Activated CD4-positive, alpha-beta memory T cell treated with anti-CD3 and anti-CD28 coated beads, Interleukin-2, amount 10 ng/mL, durations not matched to agents 7 days and 5 days (primary cell): ENCODE measurements around the gene PEX10. TPM values are rescaled to one million over a fixed set of nuclear protein-coding genes. Genes with fewer than 3 reads are reported as not detected.

Experiments
- CTCF ChIA-PET: fragments of 350-600 bp; sonication (Branson Sonifier 250); formaldehyde crosslinking; loops from one replicate; lab custom pipeline; 2021; ENCODE audit warnings: antibody characterized with exemption, inconsistent platforms; lab: Charles Lee
- POLR2A ChIA-PET: fragments of 350-600 bp; sonication (Branson Sonifier 250); formaldehyde crosslinking; loops from one replicate; lab custom pipeline; 2021; ENCODE audit warnings: antibody characterized with exemption; lab: Charles Lee
- DNase-seq: peaks from one replicate; pipeline ENCODE4 v3.0.0-alpha.2; 2020
- H3K27ac Mint-ChIP-seq: one replicate; pipeline ENCODE4 v1.8.0; 2021; ENCODE audit warnings: mild to moderate bottlenecking, mixed read lengths
- H3K27me3 Mint-ChIP-seq: one replicate; pipeline ENCODE4 v1.8.0; 2021; ENCODE audit warnings: mixed read lengths
- H3K36me3 Mint-ChIP-seq: one replicate; pipeline ENCODE4 v1.8.0; 2021; ENCODE audit warnings: low read depth, mixed read lengths
- H3K4me1 Mint-ChIP-seq: one replicate; pipeline ENCODE4 v1.8.0; 2021; ENCODE audit warnings: mixed read lengths
- H3K4me3 Mint-ChIP-seq: one replicate; pipeline ENCODE4 v1.8.0; 2021; ENCODE audit warnings: mild to moderate bottlenecking, mixed read lengths
- H3K9me3 Mint-ChIP-seq: one replicate; pipeline ENCODE4 v1.8.0; 2021; ENCODE audit warnings: mixed read lengths
- total RNA-seq, 2 experiments: library from RNA; stranded (reverse); gene quantifications; one replicate each; pipeline ENCODE4 v1.2.3, GENCODE V29; 2021

PEX10 gene
- total RNA-seq, 2 experiments from 2014 or later = 6.8 to 9.5 TPM

- CTCF ChIA-PET = no interaction called here
These were observed 26.3 kb upstream of the PEX10 start for GRCh38 chr1:2438641-2439040.

GRCh38 chr1:2438038-2438437 lies 25.7 kb upstream of the PEX10 start:
- Mint-ChIP-seq H3K9me3 (no peaks in the 10 kb centered on the region), H3K4me1 (no peaks in the 10 kb centered on the region), H3K4me3 (no peak overlapping the region), H3K27me3 (peaks cover 4% of the 10 kb centered on the region), H3K27ac (no peak overlapping the region), H3K36me3 (no peaks in the 10 kb centered on the region)
- POLR2A ChIA-PET = no interaction called here
- DNase-seq = no peak
- CTCF ChIA-PET = no interaction called here

More at GRCh38 chr1:2438641-2439040, 26.3 kb upstream of the PEX10 start:
- Mint-ChIP-seq H3K27ac (no peak overlapping the region), H3K36me3 (no peaks in the 10 kb centered on the region), H3K9me3 (no peaks in the 10 kb centered on the region), H3K4me1 (no peaks in the 10 kb centered on the region), H3K4me3 (no peak overlapping the region), H3K27me3 (peaks cover 4% of the 10 kb centered on the region)
- POLR2A ChIA-PET = no interaction called here
- DNase-seq = no peak

- ChIA-PET CTCF (no interaction called here), POLR2A (no interaction called here)
- H3K27ac Mint-ChIP-seq = no peak overlapping the region
- no peaks in the 10 kb centered on the region for H3K9me3 Mint-ChIP-seq
- H3K36me3 Mint-ChIP-seq = no peaks in the 10 kb centered on the region
- no peaks in the 10 kb centered on the region for H3K4me1 Mint-ChIP-seq
- H3K27me3 Mint-ChIP-seq = peaks cover 2% of the 10 kb centered on the region
- no peak overlapping the region for H3K4me3 Mint-ChIP-seq
- DNase-seq = no peak
These were observed 25.3 kb upstream of the PEX10 start for GRCh38 chr1:2437617-2438016.

GRCh38 chr1:2436876-2437275 lies 24.5 kb upstream of the PEX10 start:
- H3K4me1 Mint-ChIP-seq = no peaks in the 10 kb centered on the region
- H3K4me3 Mint-ChIP-seq = no peak overlapping the region
- H3K36me3 Mint-ChIP-seq = no peaks in the 10 kb centered on the region
- H3K27ac Mint-ChIP-seq = no peak overlapping the region
- H3K9me3 Mint-ChIP-seq = no peaks in the 10 kb centered on the region
- ChIA-PET POLR2A (no interaction called here), CTCF (no interaction called here)
- no peak for DNase-seq
- no peaks in the 10 kb centered on the region for H3K27me3 Mint-ChIP-seq

GRCh38 chr1:2435746-2436355 lies 23.5 kb upstream of the PEX10 start:
- Mint-ChIP-seq H3K9me3 (no peaks in the 10 kb centered on the region), H3K4me1 (no peaks in the 10 kb centered on the region), H3K27me3 (no peaks in the 10 kb centered on the region), H3K4me3 (no peak overlapping the region), H3K36me3 (no peaks in the 10 kb centered on the region), H3K27ac (no peak overlapping the region)
- no peak for DNase-seq
- ChIA-PET CTCF (no interaction called here), POLR2A (no interaction called here)

GRCh38 chr1:2435091-2435490 lies 22.7 kb upstream of the PEX10 start:
- POLR2A ChIA-PET = no interaction called here
- CTCF ChIA-PET = no interaction called here
- H3K27me3 Mint-ChIP-seq = no peaks in the 10 kb centered on the region
- no peak overlapping the region for H3K4me3 Mint-ChIP-seq
- H3K27ac Mint-ChIP-seq = no peak overlapping the region
- peaks cover 1% of the 10 kb centered on the region for H3K9me3 Mint-ChIP-seq
- H3K4me1 Mint-ChIP-seq = no peaks in the 10 kb centered on the region
- H3K36me3 Mint-ChIP-seq = no peaks in the 10 kb centered on the region
- DNase-seq = no peak

- H3K27ac Mint-ChIP-seq = no peak overlapping the region
- H3K4me1 Mint-ChIP-seq = no peaks in the 10 kb centered on the region
- ChIA-PET POLR2A (no interaction called here), CTCF (no interaction called here)
- no peaks in the 10 kb centered on the region for H3K36me3 Mint-ChIP-seq
- no peak overlapping the region for H3K4me3 Mint-ChIP-seq
- no peak for DNase-seq
- no peaks in the 10 kb centered on the region for H3K27me3 Mint-ChIP-seq
- peaks cover 9% of the 10 kb centered on the region for H3K9me3 Mint-ChIP-seq
These were observed 21.7 kb upstream of the PEX10 start for GRCh38 chr1:2433936-2434655.

- Mint-ChIP-seq H3K27me3 (no peaks in the 10 kb centered on the region), H3K9me3 (peaks cover 9% of the 10 kb centered on the region), H3K4me1 (no peaks in the 10 kb centered on the region), H3K27ac (no peak overlapping the region), H3K36me3 (no peaks in the 10 kb centered on the region), H3K4me3 (no peak overlapping the region)
- POLR2A ChIA-PET = no interaction called here
- DNase-seq = no peak
- CTCF ChIA-PET = no interaction called here
These were observed 20.8 kb upstream of the PEX10 start for GRCh38 chr1:2433196-2433595.

- ChIA-PET POLR2A (no interaction called here), CTCF (no interaction called here)
- H3K36me3 Mint-ChIP-seq = no peaks in the 10 kb centered on the region
- H3K4me1 Mint-ChIP-seq = no peaks in the 10 kb centered on the region
- H3K4me3 Mint-ChIP-seq = no peak overlapping the region
- no peak overlapping the region for H3K27ac Mint-ChIP-seq
- H3K27me3 Mint-ChIP-seq = no peaks in the 10 kb centered on the region
- H3K9me3 Mint-ChIP-seq = peaks cover 9% of the 10 kb centered on the region
- DNase-seq = no peak
These were observed 20.1 kb upstream of the PEX10 start for GRCh38 chr1:2432441-2432844.

- ChIA-PET POLR2A (no interaction called here), CTCF (interaction anchor here (0.6 kb wide), 1 partner anchor 11 kb away, joined by 3 read pairs; no protein-coding TSS in a partner anchor)
- Mint-ChIP-seq H3K9me3 (peaks cover 9% of the 10 kb centered on the region), H3K4me1 (no peaks in the 10 kb centered on the region), H3K27ac (no peak overlapping the region), H3K36me3 (no peaks in the 10 kb centered on the region), H3K4me3 (no peak overlapping the region), H3K27me3 (no peaks in the 10 kb centered on the region)
- no peak for DNase-seq
These were observed 19.2 kb upstream of the PEX10 start for GRCh38 chr1:2431518-2431917.

GRCh38 chr1:2431103-2431502 lies 18.7 kb upstream of the PEX10 start:
- no peak overlapping the region for H3K4me3 Mint-ChIP-seq
- H3K9me3 Mint-ChIP-seq = peaks cover 9% of the 10 kb centered on the region
- no peaks in the 10 kb centered on the region for H3K4me1 Mint-ChIP-seq
- POLR2A ChIA-PET = no interaction called here
- CTCF ChIA-PET = interaction anchor here (0.6 kb wide), 1 partner anchor 12 kb away, joined by 3 read pairs; no protein-coding TSS in a partner anchor
- no peaks in the 10 kb centered on the region for H3K36me3 Mint-ChIP-seq
- DNase-seq = no peak
- H3K27me3 Mint-ChIP-seq = no peaks in the 10 kb centered on the region
- H3K27ac Mint-ChIP-seq = no peak overlapping the region

- Mint-ChIP-seq H3K9me3 (peaks cover 9% of the 10 kb centered on the region), H3K4me1 (no peaks in the 10 kb centered on the region), H3K27ac (no peak overlapping the region), H3K4me3 (no peak overlapping the region), H3K27me3 (no peaks in the 10 kb centered on the region), H3K36me3 (no peaks in the 10 kb centered on the region)
- no peak for DNase-seq
- POLR2A ChIA-PET = interaction anchor here (0.8 kb wide), 1 partner anchor 15 kb away, joined by 3 read pairs; no protein-coding TSS in a partner anchor
- CTCF ChIA-PET = interaction anchor here (0.6 to 0.8 kb wide), 2 partner anchors 12 to 93 kb away, joined by 3 read pairs; no protein-coding TSS in a partner anchor
These were observed 18.2 kb upstream of the PEX10 start for GRCh38 chr1:2430592-2430973.

- Mint-ChIP-seq H3K36me3 (no peaks in the 10 kb centered on the region), H3K9me3 (peaks cover 9% of the 10 kb centered on the region), H3K4me3 (no peak overlapping the region), H3K27ac (no peak overlapping the region), H3K4me1 (no peaks in the 10 kb centered on the region), H3K27me3 (no peaks in the 10 kb centered on the region)
- POLR2A ChIA-PET = interaction anchor here (0.8 kb wide), 1 partner anchor 14 kb away, joined by 3 read pairs; no protein-coding TSS in a partner anchor
- DNase-seq = peak; percentile 25
- CTCF ChIA-PET = interaction anchor here (0.8 to 1.0 kb wide), 3 partner anchors 14 to 126 kb away, joined by 3 to 6 read pairs (median 3); partner anchors contain the start of gene TNFRSF14
These were observed 17.6 kb upstream of the PEX10 start for GRCh38 chr1:2429780-2430591.
